Stimulated activated CD8-positive, alpha-beta memory T cell treated with anti-CD3 and anti-CD28 coated beads, Interleukin-4, amount 100 ng/mL, for 4 hours (primary cell): ENCODE results near the gene JSRP1.
A peak's percentile ranks its signal among the peaks of the same experiment; 100 is the strongest.
"Not testable (repeated sequence)": the region's sequence is repeated elsewhere in the genome, so short reads cannot be mapped to it uniquely, and the experiment has no call there.

Source experiments
- DNase-seq, 2 donors: peaks; one replicate each; pipeline ENCODE4 v3.0.0-alpha.2; 2020; ENCODE audit warnings: low read depth in 2 of 2, low spot score in 1 of 2

The JSRP1 gene

DNA sequence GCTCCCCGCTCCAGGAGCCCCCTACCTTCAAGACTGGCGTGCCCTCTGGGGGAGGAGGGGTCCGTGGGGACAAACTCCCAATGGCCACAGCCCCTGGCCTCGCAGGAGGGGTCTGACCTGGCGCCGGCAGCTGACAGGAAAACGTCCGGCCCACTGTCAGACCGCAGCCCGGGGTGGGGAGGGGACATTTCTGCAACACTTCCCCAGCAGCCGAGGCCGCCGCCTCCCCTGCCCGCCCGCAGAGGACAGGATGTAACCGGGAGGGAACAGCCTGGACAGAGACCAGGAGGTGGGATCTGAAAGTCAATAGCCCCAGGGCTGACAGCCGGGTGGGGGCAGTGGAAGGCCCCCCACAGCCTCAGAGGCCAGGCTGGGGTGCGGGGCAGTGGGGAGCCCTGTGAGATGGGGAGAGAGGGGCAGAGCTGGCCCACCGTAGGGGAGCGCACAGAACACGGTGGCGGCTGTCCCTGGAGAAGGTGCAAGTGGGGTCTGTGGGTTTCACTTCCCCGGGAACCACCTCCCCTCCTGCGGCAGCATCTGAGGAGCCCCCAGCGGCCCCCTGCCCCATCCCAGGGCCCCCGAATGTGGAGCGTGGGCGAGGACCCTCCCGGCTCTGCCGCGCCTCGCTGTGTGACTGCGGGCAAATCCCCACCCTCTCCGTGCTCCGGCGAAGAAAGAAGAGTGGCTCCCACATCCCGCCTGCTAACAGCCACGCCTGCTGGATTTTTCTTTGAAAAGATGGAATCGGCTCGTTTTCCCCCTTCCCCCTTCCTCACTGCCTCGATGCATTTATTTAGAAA, 26.0 kb upstream of the JSRP1 start, which contains the start of gene PEAK3:
Gene PEAK3 (minus strand): TSS at position 114 of the 800 bp plus-strand sequence. CDS start 1,244 bp downstream, outside the sequence.
- no peak for DNase-seq

DNA sequence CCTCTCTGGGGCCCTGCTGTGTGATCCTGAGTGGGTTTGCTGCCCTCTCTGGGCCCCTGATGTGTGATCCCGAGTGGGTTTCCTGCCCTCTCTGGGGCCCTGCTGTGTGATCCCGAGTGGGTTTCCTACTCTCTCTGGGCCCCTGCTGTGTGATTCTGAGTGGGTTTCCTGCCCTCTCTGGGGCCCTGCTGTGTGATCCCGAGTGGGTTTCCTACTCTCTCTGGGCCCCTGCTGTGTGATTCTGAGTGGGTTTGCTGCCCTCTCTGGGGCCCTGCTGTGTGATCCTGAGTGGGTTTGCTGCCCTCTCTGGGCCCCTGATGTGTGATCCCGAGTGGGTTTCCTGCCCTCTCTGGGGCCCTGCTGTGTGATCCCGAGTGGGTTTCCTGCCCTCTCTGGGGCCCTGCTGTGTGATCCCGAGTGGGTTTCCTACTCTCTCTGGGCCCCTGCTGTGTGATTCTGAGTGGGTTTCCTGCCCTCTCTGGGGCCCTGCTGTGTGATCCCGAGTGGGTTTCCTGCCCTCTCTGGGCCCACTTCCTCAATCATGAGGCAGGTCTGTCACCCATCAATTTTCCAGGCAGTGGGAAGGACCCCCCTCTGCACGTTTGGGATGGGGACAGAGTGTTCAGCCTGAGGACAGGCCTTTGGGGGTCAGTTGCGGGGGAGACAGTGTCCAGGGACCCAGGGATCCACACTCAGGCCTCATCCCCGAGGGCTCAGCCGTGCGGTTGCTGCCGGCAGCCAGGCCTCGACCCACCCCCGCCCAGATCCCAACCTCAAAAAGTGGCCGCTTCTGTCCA, 25.2 kb upstream of the JSRP1 start:
- DNase-seq = not testable (repeated sequence)

DNA sequence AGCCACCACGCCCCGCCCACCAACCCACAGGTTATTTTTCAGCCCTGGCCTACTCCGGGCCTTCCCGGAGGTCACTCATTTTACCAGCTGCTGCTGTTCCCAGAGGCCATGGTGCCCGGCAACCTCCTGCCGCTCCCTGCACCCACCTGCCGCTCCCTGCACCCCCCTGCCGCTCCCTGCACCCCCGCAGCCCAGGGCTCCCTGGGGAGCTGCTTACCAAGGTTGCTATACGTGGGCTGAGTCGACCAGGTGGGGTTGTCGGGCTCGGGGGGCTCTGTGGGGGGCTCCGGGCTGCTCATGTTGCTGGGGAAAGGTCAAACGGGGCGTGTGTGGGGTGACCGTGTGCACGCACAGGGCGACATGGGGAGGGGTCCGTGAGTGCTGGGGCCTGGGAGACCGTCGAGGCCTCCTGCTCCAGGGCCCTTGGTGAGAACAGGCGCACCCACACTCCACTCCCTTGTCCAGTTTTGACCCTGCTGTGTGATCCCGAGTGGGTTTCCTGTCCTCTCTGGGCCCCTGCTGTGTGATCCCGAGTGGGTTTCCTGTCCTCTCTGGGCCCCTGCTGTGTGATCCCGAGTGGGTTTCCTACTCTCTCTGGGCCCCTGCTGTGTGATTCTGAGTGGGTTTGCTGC, 24.5 kb upstream of the JSRP1 start:
- DNase-seq = no peak

DNA sequence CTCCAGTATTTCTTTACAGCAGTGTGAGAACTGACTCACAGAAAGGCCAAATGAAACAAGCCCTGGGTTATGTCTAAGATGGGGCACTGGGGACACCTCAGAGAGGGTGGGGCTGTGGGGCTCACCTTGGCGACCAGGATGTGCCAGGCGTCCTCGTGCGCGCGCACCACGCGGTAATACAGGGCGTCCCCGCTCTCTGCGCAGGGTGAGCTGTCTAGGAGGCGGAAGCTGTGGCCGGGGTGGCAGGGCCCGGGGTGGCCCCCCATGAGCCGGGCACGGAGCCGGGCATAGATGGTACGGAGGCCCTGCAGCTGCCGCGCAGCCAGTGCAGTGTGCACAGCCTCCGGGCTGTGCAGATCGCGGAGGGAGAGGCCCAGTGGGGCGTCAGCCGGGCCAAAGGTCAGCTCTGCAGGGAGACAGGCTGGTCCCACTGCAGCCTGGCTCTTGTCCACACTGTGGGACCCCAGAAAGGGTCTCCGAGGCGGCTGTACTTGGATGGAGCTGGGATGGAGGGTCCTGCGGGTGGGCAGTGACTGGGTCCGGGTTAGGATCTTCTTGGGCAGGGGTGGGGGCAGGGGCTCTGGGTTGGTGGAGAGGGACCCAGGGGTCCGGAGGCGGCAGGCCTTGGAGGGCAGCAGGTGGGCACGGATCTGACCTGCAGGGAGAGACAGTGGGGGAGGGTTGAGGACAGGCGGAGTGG, 22.4 kb upstream of the JSRP1 start:
- DNase-seq = no peak

DNA sequence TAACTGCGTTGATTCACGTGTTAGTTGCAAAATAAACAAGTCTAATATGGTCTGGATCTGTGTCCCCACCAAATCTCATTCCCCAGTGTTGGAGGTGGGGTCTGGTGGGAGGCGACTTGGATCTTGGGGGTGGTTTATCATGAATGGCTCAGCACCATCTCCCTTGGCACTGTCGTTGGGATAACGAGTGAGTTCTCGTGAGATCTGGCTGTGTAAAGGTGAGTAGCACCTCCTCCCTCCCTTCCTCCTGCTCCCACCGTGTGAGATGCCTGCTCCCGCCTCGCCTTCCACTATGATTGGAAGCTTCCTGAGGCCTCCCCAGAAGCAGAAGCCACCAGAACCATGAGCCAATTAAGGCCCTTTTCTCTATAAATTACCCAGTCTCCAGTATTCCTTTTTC, 20.9 kb upstream of the JSRP1 start:
- no peak for DNase-seq

DNA sequence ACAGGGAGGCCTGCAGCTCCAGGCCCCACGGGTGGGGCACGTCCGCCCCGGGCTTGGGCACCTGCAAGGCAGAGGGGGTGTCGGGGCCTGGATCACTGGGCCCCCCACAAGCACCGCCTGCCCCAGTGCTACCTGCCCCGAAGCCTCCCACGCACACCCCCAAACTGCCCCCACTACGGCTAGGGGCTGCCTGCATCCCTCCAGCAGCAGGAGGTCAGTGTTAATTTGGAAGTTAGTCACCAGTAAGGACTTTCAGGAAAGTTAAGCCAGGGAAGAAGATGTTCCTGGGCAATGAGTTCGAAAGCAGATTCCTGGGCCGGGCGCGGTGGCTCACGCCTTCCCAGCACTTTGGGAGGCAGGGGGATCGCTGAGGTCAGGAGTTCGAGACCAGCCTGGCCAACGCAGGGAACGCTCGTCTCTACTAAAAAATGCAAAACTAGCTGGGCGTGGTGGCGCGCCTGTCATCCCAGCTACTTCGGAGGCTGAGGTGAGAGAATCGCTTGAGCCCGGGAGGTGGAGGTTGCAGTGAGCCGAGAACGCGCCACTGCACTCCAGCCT, 20.3 kb upstream of the JSRP1 start:
- DNase-seq = no peak

DNA sequence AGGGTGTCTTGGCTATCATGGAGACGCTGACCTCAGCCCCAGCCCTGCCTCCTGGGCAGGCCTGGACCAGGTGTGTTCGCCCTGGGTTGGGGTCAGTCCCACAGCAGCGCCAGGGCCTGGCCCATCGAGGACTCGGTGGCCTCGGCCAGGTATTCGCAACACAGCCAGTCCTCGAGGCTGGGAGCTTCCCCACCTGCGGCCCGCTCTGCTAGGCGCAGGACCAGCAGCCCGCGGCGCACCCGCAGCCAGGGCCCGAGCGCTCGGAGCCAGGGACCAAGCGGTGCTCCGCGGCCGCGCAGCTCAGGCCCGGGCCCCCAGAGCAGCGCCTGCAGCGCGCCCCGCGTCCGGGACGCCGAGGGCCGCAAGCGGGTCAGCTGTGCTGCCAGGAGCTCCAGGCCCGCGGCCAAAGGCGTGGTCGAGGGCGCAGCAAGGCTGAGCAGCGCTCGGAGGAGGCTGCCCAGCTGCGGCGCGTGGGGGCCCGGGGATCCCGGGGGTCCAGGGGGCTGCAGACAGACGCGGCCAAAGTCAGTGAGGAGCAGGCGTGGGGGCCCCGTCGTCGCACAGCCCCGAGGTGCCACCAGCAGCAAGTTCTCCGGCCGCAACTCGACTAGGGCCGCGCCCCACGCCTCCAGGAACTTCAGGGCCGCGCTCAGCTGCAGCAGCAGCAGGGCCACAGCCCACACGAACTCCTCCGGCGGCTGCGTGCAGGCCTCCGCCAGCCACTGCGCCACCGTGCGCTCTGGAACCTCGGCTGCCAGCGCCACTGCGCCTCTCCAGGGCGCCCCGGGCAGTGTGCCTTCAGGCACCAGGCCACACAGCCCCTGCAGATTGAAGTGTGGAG, 19.6 kb upstream of the JSRP1 start:
- no peak for DNase-seq

DNA sequence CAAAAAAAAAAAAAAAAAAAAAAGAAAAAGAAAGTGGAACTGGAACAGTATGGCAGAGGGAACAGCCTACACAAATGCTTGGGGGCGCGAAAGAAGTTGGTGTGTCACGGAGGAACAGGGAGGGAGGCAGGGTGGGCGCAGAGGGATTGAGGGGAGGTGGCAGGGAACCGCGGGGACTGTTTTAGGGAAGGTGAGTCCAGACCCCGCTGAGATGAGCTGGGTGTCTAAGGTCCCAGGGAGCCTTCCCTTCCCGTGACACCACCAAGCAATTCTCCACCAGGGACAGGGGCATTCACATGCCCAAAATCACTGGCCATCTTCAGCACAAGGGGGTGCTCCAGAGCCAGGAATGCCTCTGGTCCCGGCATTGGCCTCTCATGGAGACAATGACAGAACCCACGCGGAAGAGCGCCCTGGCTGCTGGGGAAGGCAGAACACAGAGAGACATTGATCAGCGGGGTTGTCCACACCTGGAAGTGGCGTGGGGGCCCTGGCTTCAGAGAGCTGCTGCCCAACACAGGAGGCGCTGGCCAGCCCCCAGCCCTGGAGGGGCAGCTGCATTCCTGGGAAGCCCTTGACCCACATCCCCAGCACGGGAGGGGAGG, 18.8 kb upstream of the JSRP1 start:
- DNase-seq = no peak

DNA sequence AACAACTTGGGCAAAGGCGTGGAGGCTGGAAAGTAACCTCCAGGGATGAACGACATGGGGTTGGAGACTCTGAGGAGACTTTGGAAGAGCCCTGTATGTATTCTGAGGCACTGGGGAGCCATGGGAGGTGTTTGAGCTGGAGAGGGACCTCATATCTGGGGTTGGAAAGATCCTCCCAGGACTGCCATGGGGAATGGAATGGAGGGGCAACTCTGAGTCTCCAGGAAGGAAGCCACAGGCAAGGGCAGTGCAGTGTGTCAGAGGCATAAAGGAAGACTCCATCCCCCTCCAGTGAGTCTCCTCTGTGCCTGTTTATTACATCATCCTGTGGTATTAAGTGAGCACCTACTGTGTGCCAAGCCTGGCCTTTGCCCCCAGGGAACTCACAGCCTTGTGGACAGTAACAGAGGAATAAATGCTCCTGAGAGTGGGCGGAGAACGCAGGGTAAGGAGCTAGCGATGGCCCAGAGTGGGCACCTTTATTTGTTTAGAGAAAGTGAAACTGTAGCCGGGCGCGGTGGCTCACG, 18.0 kb upstream of the JSRP1 start:
- no peak for DNase-seq

DNA sequence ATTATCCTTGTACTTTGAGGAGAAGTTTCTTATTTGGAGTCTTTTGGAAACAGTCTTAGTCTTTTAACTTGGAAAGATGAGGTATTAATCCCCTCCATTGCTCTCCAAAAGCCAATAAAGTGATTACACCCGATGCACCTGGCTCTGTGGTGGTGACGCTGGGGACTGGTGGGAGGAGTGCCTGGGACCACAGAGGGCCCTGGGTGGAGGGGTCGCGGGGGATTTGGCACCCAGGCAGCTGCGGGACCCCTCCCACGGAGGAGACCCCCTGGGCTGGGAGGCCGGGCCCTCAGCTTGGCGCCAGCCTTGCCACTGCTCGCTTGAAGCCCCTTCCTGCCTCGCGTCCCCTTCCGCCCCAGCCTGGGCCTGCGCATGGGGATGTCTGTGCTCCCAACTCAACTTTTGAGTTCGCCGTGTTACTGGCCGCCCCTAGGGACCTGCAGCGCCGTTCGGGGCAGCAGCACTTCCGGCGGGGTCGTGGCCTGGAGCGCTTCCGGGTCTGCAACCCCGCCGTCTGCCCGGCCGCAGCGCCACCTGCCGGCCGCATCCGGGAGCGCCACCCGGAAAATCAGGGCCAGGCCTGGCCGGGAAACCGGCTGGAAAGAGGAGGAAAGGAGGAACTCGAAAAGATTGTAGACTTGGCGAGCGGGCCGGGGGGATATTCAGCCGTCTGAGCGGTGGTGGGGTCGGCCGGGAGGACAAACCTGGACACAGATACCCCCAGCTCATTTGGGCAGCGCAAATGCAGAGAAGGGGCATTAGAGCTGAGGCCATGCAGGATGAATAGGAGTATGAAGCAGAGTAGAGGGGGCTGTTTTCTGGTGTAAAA, 17.4 kb upstream of the JSRP1 start:
- peak in 1 of 2 donors; percentile 35 for DNase-seq

DNA sequence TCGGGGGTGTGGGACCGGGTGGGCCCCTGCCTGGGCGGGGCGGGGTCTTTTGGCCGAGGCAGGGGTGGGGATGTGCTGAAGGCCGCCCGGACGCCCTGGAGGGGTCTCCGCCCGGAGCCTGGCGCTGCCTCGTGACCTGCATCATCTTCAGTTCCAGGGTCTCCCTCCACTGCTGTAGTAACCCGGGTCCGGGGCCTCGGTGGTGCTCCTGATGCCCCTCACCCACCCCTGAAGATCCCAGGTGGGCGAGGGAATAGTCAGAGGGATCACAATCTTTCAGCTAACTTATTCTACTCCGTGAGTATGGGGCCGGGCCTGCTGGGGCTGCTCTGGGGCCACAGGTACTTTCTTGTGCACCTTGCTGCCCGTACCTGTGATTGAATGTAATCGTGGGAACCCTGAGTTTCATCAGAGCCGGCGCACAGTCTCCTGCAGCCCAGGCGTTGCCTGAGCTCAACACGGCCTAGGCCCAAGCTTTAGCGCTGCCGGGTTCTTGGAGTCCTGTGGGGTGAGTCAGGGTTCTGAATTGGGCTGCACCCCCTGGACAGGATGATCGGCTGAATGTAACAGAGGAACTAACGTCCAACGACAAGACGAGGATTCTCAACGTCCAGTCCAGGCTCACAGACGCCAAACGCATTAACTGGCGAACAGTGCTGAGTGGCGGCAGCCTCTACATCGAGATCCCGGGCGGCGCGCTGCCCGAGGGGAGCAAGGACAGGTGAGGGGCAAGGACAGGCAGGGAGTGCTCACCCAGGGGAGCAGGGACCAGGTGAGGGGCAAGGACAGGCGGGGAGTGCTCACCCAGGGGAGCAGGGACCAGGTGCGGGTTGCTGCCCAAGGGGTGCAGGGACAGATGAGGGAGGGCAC, 15.3 kb upstream of the JSRP1 start:
- DNase-seq = no peak

DNA sequence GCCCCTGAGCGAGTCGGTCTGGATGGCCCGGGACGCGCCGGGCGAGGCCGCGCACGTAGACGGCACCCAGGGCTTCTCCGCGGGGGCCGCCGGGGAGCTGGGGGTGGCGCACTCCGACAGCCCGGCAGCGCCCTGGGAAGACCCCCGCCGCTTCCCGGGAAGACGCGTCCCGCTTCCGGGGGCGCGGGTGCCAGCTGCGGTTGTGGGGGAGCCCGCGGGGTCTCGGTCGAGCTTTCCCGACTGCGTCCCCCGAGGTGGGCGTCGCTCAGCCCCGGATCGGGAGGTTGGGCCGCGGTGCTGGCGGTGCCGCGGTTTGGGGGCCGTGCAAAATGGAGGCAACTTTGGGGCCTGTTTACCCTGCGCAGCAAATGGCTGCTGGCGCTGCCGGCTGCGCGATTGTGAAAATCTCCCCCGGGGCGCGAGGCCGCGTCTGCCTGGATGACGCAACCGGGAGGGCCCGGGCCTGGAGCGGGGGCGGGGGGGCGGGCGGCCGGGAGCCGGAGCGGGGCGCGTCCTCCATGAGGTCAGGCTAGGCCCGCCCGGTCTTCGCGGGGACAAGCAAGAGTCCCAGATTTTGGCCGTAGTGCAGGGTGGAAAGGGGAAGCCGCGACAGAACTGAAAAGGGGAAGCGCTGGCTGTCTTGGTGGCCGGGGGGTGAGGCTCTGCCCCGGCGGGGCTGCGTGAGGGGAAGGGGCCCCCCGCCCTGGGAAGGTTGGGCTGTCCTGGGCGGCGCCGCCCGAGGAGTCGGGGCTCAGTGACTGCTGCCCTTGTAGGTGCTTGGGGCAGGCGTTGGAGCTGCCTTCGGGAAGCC, 14.4 kb upstream of the JSRP1 start:
- DNase-seq = peak; percentile 48 to 60

DNA sequence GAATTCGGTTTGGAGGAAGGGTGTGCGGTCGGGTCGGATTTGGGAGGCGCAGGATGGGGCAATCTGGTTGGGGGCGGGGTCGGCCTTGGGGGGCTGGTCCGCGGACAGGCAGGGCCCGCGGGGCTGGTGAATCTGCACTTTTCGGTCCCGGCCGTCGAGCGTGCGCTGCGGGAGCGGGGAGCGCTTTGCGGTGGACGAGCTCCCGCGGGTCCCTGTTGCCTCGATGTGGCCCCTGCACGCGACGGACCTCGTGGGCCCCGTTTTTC, 13.9 kb upstream of the JSRP1 start:
- DNase-seq = no peak

DNA sequence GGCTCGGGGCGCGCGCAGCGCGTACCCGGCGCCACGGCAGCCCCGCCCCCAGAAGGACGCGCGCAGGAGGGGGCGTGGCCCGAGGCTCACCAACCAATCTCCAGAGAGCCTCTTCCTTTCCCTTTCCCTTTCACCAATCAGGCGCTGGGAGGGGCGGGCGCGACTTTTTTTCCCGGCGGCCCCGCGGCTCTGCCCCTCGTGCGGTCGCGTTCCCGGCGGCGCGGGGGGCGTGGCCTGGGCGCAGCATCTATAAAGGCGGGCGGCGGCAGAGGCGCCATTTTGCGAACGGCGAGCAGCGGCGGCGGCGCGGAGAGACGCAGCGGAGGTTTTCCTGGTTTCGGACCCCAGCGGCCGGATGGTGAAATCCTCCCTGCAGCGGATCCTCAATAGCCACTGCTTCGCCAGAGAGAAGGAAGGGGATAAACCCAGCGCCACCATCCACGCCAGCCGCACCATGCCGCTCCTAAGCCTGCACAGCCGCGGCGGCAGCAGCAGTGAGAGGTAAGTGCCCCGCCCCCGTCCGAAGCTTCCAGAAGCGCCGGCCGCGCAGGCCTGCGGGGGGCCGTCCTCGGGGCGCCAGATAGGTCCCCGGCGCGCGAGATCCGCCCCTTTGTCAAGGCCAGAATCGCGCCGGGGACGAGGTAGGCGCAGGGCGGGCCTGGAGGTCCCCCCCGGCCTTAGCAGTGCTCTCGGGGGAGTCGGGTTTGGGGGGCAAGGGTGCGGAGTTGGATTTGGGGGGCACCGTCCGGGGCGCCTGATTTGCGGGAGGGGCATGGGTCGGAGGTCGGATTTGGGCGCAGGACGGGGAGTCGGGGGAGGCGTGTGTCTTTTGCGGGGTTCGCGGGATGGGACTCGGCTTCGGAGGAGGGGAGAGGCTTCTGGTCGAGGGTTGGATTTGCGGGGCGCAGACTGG, 13.3 kb upstream of the JSRP1 start:
- DNase-seq = peak; percentile 96 to 98

DNA sequence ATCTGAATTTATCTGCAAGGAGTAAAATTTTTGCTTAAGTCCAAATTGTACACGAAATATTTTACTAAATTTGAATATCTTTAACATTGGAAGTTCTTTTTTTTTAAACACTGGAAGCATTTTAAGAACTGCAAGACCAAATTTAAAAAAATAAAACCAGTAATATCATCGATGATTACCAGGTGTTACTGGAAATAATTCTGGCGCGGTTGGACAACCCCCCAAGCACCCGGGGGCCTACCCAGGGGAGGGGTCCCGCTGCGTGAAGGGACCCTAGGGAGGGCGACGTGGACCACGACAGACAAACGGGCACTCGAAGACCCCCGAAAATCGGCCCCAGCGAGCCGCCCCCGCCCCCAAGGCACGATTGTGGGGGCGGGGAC, 12.6 kb upstream of the JSRP1 start:
- DNase-seq = no peak

DNA sequence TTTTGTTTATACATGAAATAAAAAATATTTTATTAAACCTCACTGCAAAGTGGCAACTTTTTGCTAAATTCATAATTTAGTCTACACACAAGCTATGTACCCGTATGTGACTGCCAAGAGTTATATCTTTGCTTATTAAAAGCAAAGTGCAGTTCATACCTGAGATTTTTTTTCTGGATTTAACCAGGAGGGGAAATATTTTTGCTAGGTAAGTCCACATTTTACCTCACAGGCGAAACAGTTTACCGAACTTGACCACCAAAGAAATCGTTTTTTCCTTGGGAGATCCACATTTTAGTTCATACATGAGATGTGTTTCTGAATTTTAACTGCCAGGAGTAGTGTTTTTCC, 12.2 kb upstream of the JSRP1 start:
- no peak for DNase-seq
